Loucy (cell line): ENCODE results near the gene DES.

Experiments used
- CTCF ChIP-seq: fragments of 200-600 bp; sonication (generic); conservative IDR thresholded peaks from 2 replicates; pipeline ENCODE4 v1.5.1; 2014; ENCODE audit warnings: mild to moderate bottlenecking, antibody characterized with exemption, low read length
- EZH2phosphoT487 ChIP-seq: fragments of 200-600 bp; IDR thresholded peaks from 2 replicates; pipeline ENCODE4 v1.6.1; 2018; ENCODE audit warnings: antibody characterized with exemption, mild to moderate bottlenecking, moderate library complexity, borderline replicate concordance

GRCh38 chr2:219462349-219462748 lies 44.2 kb downstream of the DES start:
- no peak for TF ChIP-seq CTCF
- no peak for TF ChIP-seq EZH2phosphoT487
